Psoas muscle (tissue), 8 donors: ENCODE data around the gene CLSTN2. TPM values are rescaled to one million over a fixed set of nuclear protein-coding genes. Genes with fewer than 3 reads are reported as not detected.
A peak's percentile ranks its signal among the peaks of the same experiment; 100 is the strongest.
"Not testable (repeated sequence)": the region's sequence is repeated elsewhere in the genome, so short reads cannot be mapped to it uniquely, and the experiment has no call there.

Experiments used
- ATAC-seq, 4 donors: fragments of 200-7000 bp; cut with Tn5 transposase; one replicate each; pipeline ENCODE4 v1.9.1; 2020; ENCODE audit warnings: moderate library complexity in 3 of 4, mild to moderate bottlenecking in 2 of 4
- DNase-seq, 2 donors: peaks; one replicate each; pipeline ENCODE4 v3.0.0-alpha.2; 2020
- H3K27ac ChIP-seq: fragments of 200-600 bp; one replicate; pipeline ENCODE4 v1.8.0; 2022
- H3K27me3 ChIP-seq, 3 donors: fragments of 200-600 bp in 1 of 3; one replicate each; pipeline versions ENCODE4 v1.6.1 to v1.8.0; 2013 to 2022; ENCODE audit warnings: low read length in 2 of 3, mild to moderate bottlenecking in 2 of 3, moderate library complexity in 1 of 3; ENCODE audit not compliant: insufficient read depth in 3 of 3
- H3K36me3 ChIP-seq, 2 donors: fragments of 200-600 bp in 1 of 2; one replicate each; pipeline versions ENCODE4 v1.6.1 to v1.8.0; 2013 to 2022; ENCODE audit warnings: low read depth in 1 of 2, mild to moderate bottlenecking in 1 of 2, moderate library complexity in 1 of 2; ENCODE audit not compliant: insufficient read depth in 1 of 2
- H3K4me1 ChIP-seq: fragments of 200-600 bp; one replicate; pipeline ENCODE4 v1.8.0; 2022
- H3K4me3 ChIP-seq: fragments of 200-600 bp; one replicate; pipeline ENCODE4 v1.8.0; 2022; ENCODE audit warnings: mild to moderate bottlenecking
- H3K9me3 ChIP-seq: fragments of 200-600 bp; one replicate; pipeline ENCODE4 v1.8.0; 2022
- CTCF ChIP-seq: fragments of 200-600 bp; IDR thresholded peaks from one replicate; pipeline ENCODE4 v1.8.0; 2022; ENCODE audit warnings: antibody characterized with exemption
- WGBS, 3 donors: extraction: QIAGEN DNeasy Blood & Tissue Kit; methylation state at CpG; one replicate each; pipeline versions ENCODE4 v1.1.6 to v1.1.7; 2013; 5-methylcytosine and 5-hydroxymethylcytosine counted together
- intact Hi-C, 2 donors: fragments of 100-400 bp; cut with DNase I; formaldehyde crosslinking; loops; one replicate each; pipeline versions ENCODE4 v1.11.0 to v1.14.2; 2022
- polyA plus RNA-seq, 3 donors: library from polyadenylated mRNA; stranded (reverse); fragments of 200-250 nt; gene quantifications; one replicate each; pipeline ENCODE4 v1.2.3, GENCODE V29; 2013
- total RNA-seq, 4 donors: library from RNA; stranded (reverse); fragmentation: NEBNext Ultra II Directional in 2 of 4; extraction: Animal tissue kit (Norgen Biotek cat#: 25700) in 2 of 4; gene quantifications; one replicate each; pipeline versions ENCODE4 v1.2.1 to v1.2.4, GENCODE V29; 2021 to 2023
- donor health status: healthy with polysubstance abuse.
- donor health status: DM: no; HTN: no; CAD: no; lungs with moderate emphysema.
- donor health status: Bipolar disorder and iron deficiency.
- donor health status: healthy.
- donor health status: DM: yes; HTN: yes; CAD: no.
- donor health status: DM: no; HTN: no; CAD: no.
- donor health status: DM: no; HTN: no; CAD: no.
- donor health status: DM: yes; HTN: yes; CAD: no.

The CLSTN2 gene
- total and polyA plus RNA-seq, 7 donors = 0.24 to 5.0 (median 1.5) TPM

DNA sequence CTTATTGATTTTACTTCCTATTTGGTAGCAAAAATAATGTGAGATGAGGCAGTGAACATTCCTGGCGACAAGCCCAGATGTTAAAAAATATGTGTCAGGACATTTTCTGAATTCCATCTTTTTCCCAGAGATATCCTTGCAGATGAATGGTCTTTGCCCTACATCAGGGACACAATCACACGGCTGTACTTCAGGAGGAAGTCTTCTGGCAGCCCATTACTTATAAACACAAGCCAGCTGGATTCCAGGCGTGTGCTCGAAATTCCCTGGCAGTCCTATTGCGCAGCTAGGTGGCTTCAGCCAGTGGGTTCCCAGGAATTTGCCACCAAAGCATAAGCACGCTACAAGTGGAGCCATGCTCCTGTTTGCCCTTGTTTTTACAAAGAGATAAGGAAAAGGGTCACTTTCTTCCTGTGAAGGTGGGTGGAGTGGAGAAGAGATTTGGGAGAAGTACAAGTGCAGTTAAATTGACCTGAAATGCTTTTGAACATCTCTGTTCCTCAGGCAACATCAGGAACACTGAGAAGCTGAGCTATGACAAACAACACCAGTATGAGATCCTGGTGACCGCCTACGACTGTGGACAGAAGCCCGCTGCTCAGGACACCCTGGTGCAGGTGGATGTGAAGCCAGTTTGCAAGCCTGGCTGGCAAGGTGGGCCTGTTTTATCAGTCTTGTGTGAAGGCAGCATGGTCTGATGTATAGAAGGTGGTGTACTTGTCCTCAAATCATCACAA, 485.8 kb downstream of the CLSTN2 start:
- TF ChIP-seq CTCF = no peak
- WGBS, 3 donors = 14 to 23% (median 18%) methylated on average over 9 of the region's 9 CpGs
- intact Hi-C loops = no loop called here
- Histone ChIP-seq H3K9me3 (no peaks in the 10 kb centered on the region), H3K36me3 (no peaks in the 10 kb centered on the region), H3K4me3 (no peak overlapping the region), H3K27ac (no peak overlapping the region), H3K4me1 (peaks cover 10% of the 10 kb centered on the region), H3K27me3 (no peaks in the 10 kb centered on the region)
- ATAC-seq (peak in 3 of 4 donors; percentile 45 to 56 (median 54)), DNase-seq (no peak)

- intact Hi-C loops = no loop called here
Observed at GRCh38 chr3:140421884-140422283, 486.9 kb downstream of the CLSTN2 start.

DNA sequence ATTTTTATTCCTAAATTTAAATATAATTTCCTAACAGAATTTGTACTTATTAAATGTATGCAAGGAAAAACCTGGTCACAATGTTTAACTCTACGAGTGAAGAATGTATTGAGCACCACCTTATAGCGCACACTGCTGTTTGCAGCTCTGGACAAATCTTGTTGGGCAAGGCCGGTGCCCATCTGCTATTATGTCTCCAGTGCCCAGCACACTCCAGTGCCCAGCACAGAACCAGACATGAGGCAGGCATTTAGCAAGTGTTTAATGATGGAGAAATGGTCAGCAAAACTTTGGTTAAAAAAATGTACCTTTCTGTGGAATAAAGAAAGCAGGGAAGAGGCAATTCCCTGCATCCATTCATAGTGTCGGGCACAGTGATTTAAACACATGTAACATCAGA, 488.2 kb downstream of the CLSTN2 start:
- H3K9me3 ChIP-seq = no peaks in the 10 kb centered on the region
- TF ChIP-seq CTCF = no peak
- peaks cover 10% of the 10 kb centered on the region for H3K4me1 ChIP-seq
- no peaks in the 10 kb centered on the region for H3K27me3 ChIP-seq
- 86 to 99% (median 98%) methylated on average over 4 of the region's 4 CpGs for WGBS, 3 donors
- ATAC-seq (no peak), DNase-seq (no peak)
- H3K36me3 ChIP-seq = no peaks in the 10 kb centered on the region
- no peak overlapping the region for H3K4me3 ChIP-seq
- intact Hi-C loops = no loop called here
- no peak overlapping the region for H3K27ac ChIP-seq

More at GRCh38 chr3:140421884-140422283, 486.9 kb downstream of the CLSTN2 start:
- no peak for ATAC-seq
- Histone ChIP-seq H3K4me1 (peaks cover 10% of the 10 kb centered on the region), H3K27ac (no peak overlapping the region), H3K36me3 (no peaks in the 10 kb centered on the region), H3K9me3 (no peaks in the 10 kb centered on the region), H3K4me3 (no peak overlapping the region), H3K27me3 (no peaks in the 10 kb centered on the region)
- TF ChIP-seq CTCF = no peak
- no peak for DNase-seq
- whole genome bisulfite sequencing, 3 donors = 93 to 95% (median 94%) methylated on average over 1 of the region's 1 CpG

- DNase-seq, H3K36me3 ChIP-seq, ATAC-seq, H3K4me3 ChIP-seq, intact Hi-C loops, H3K9me3 ChIP-seq, H3K4me1 ChIP-seq, H3K27me3 ChIP-seq, H3K27ac ChIP-seq: not testable (repeated sequence)
- WGBS, 3 donors = 83 to 92% (median 87%) methylated on average over 2 of the region's 2 CpGs
Observed at GRCh38 chr3:140423574-140423973, 488.6 kb downstream of the CLSTN2 start.

DNA sequence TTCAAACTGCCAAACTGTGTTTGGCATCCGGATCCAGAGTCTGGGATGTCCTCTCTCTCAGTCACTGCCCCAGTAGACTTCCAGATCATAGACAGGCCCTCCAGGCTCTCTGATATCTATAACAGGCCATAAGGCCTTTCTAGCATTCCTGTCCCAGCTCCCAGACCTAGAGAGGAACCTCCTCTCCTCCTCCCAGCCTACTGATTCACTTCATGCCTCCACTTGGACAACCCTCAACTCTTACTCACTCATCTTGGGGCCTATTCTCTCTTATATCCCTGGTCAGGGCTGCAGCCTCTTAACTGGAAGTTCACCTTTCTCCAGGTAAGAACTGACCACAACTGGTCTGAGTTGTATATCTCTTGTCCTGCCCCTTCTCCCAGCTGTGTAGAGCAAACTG, 489.2 kb downstream of the CLSTN2 start:
- H3K4me3 ChIP-seq = no peak overlapping the region
- H3K27ac ChIP-seq = no peak overlapping the region
- peaks cover 10% of the 10 kb centered on the region for H3K4me1 ChIP-seq
- H3K36me3 ChIP-seq = no peaks in the 10 kb centered on the region
- H3K27me3 ChIP-seq = no peaks in the 10 kb centered on the region
- DNase-seq (no peak), ATAC-seq (no peak)
- intact Hi-C loops = no loop called here
- no peak for TF ChIP-seq CTCF
- 81 to 98% (median 91%) methylated on average over 1 of the region's 1 CpG for WGBS, 3 donors
- no peaks in the 10 kb centered on the region for H3K9me3 ChIP-seq
